ENCODE data around the gene MYO9A.

DNA sequence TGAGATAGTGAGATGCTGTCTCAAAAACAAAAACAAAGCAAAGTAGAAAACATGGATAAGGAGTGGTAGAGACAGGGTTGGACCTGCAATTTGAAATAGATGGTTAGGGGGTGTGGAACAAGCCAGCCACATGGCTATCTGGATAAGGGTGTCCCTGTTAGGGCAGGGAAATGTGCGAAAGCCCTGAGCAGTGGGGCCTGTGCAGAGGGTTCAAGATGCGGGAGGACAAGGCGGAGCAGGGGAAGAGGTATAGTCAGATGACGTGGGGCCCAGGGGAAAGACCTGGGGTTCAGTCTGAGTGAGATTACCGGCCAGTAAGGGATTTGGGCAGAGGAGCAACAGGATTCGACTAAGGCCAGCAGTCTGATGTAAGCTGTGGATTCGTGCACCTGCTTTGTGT, 326.0 kb downstream of the MYO9A start:
- TF ChIP-seq, protein P1, sequence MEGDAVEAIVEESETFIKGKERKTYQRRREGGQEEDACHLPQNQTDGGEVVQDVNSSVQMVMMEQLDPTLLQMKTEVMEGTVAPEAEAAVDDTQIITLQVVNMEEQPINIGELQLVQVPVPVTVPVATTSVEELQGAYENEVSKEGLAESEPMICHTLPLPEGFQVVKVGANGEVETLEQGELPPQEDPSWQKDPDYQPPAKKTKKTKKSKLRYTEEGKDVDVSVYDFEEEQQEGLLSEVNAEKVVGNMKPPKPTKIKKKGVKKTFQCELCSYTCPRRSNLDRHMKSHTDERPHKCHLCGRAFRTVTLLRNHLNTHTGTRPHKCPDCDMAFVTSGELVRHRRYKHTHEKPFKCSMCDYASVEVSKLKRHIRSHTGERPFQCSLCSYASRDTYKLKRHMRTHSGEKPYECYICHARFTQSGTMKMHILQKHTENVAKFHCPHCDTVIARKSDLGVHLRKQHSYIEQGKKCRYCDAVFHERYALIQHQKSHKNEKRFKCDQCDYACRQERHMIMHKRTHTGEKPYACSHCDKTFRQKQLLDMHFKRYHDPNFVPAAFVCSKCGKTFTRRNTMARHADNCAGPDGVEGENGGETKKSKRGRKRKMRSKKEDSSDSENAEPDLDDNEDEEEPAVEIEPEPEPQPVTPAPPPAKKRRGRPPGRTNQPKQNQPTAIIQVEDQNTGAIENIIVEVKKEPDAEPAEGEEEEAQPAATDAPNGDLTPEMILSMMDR (conservative IDR thresholded peaks at IDR 0.05; ENCODE audit: low read depth, low read length), result no peak
- TF ChIP-seq EZH2 (IDR thresholded peaks at IDR 0.05; ENCODE audit: borderline replicate concordance, low read depth, low read length, poor library complexity, severe bottlenecking), result no peak
